ACHN (cell line): ENCODE measurements around the gene ZNF827.

ENCODE experiments used
- DNase-seq: peaks from one replicate; pipeline ENCODE4 v3.0.0-alpha.2; 2015
- in situ Hi-C: cut with HindIII; loops from 2 replicates; pipeline ENCODE4 v1.10.0; 2017; ENCODE audit warnings: low sequenced_read_pairs, low pct_ligation_motif_present, low pct_unique_long_range_greater_than_20kb

ZNF827 gene

GRCh38 chr4:145873901-145874300 lies 64.7 kb downstream of the ZNF827 start:
- in situ Hi-C loops = no loop called here
- no peak for DNase-seq

- no peak for DNase-seq
These were observed 67.4 kb downstream of the ZNF827 start for GRCh38 chr4:145871209-145871608.

GRCh38 chr4:145870155-145871020 lies 68.2 kb downstream of the ZNF827 start:
- in situ Hi-C loops = no loop called here
- peak; percentile 6 for DNase-seq

More at GRCh38 chr4:145871209-145871608, 67.4 kb downstream of the ZNF827 start:
- in situ Hi-C loops = no loop called here

- in situ Hi-C loops = no loop called here
- peak; percentile 20 for DNase-seq
These were observed 69.8 kb downstream of the ZNF827 start for GRCh38 chr4:145868637-145869409.

- no peak for DNase-seq
- in situ Hi-C loops = no loop called here
These were observed 71.2 kb downstream of the ZNF827 start for GRCh38 chr4:145867406-145867805.

GRCh38 chr4:145866991-145867390 lies 71.6 kb downstream of the ZNF827 start:
- in situ Hi-C loops = no loop called here
- DNase-seq = no peak

GRCh38 chr4:145865274-145865941 lies 73.2 kb downstream of the ZNF827 start:
- in situ Hi-C loops = no loop called here
- no peak for DNase-seq

- in situ Hi-C loops = no loop called here
- DNase-seq = no peak
These were observed 75.4 kb downstream of the ZNF827 start for GRCh38 chr4:145863191-145863590.

GRCh38 chr4:145861336-145862318 lies 77.0 kb downstream of the ZNF827 start:
- no peak for DNase-seq
- in situ Hi-C loops = no loop called here

- no peak for DNase-seq
- in situ Hi-C loops = no loop called here
These were observed 77.7 kb downstream of the ZNF827 start for GRCh38 chr4:145860897-145861296.

GRCh38 chr4:145860446-145860845 lies 78.2 kb downstream of the ZNF827 start:
- no peak for DNase-seq

GRCh38 chr4:145859926-145860325 lies 78.7 kb downstream of the ZNF827 start:
- DNase-seq = no peak
- in situ Hi-C loops = no loop called here

More at GRCh38 chr4:145860446-145860845, 78.2 kb downstream of the ZNF827 start:
- in situ Hi-C loops = no loop called here

- no peak for DNase-seq
- in situ Hi-C loops = no loop called here
These were observed 79.2 kb downstream of the ZNF827 start for GRCh38 chr4:145859426-145859825.

- in situ Hi-C loops = no loop called here
- DNase-seq = no peak
These were observed 86.3 kb downstream of the ZNF827 start for GRCh38 chr4:145852256-145852839.

GRCh38 chr4:145851511-145852201 lies 87.0 kb downstream of the ZNF827 start:
- in situ Hi-C loops = no loop called here

GRCh38 chr4:145847764-145848163 lies 90.9 kb downstream of the ZNF827 start:
- in situ Hi-C loops = no loop called here
- DNase-seq = no peak

More at GRCh38 chr4:145851511-145852201, 87.0 kb downstream of the ZNF827 start:
- DNase-seq = no peak

- in situ Hi-C loops = no loop called here
- no peak for DNase-seq
These were observed 93.5 kb downstream of the ZNF827 start for GRCh38 chr4:145845118-145845517.
